ENCODE measurements around the gene ALX4.

- TF ChIP-seq CTCF (IDR thresholded peaks at IDR 0.05) (no peak), CHD4 (IDR thresholded peaks at IDR 0.05; ENCODE audit: borderline replicate concordance) (no peak), PHF8 (IDR thresholded peaks at IDR 0.05; ENCODE audit: borderline replicate concordance, low read depth) (no peak), REST (IDR thresholded peaks at IDR 0.05) (no peak), JUN (IDR thresholded peaks at IDR 0.05) (no peak)
Observed at GRCh38 chr11:44266056-44266780, 43.7 kb downstream of the ALX4 start.

Measured in A549 (cell line).